T47D (cell line): ENCODE results near the gene CDC14B.
A peak's percentile ranks its signal among the peaks of the same experiment; 100 is the strongest.
"Not testable (repeated sequence)": the region's sequence is repeated elsewhere in the genome, so short reads cannot be mapped to it uniquely, and the experiment has no call there.

ENCODE experiments used
- DNase-seq, 2 experiments: peaks; one replicate each; pipeline versions ENCODE4 v3.0.0 to v3.0.0-alpha.2; 2011 to 2012; ENCODE audit warnings: low read depth in 1 of 2, low spot score in 1 of 2
- JUND ChIP-seq: IDR thresholded peaks from 2 replicates; pipeline ENCODE4 v1.6.1; 2012; ENCODE audit warnings: low read depth
- in situ Hi-C: cut with HindIII; loops from 2 replicates; pipeline ENCODE4 v1.10.0; 2016; ENCODE audit warnings: low sequenced_read_pairs, low pct_unique_long_range_greater_than_20kb

CDC14B gene

DNA sequence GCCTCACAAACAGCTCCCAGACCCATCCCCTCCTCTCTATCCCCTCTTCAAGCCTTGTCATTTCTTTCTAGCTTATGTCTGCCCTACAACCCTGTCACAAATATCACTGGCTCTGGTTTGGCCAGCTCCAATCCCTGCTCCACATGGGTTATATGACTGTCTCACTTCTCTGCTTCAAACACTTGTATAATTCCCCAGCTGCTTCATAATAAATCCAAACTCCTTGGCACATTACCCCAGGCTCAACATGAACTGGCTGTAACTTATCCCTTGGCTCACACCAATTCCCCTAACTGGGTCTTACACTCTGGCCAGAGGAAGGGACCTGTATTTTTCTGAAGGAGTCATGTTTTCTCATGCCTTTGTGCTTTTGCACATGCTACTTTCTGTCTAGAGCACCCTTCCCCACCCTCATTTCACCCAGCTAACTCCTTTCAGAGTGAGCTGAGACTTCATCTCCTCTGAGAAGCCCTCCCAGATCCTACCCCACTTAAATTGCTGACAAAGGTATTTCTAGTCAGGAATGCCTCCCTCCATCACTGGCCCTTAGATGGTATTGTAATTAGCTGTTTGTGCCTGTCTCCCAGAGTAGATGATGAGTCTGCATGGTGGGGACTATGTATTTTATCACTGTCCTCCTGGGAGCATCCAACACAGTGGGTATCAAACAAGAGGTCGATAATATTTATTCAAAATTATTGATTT is 30.1 kb upstream of the CDC14B start:
- TF ChIP-seq JUND = no peak
- in situ Hi-C loops = no loop called here
- DNase-seq = no peak

DNA sequence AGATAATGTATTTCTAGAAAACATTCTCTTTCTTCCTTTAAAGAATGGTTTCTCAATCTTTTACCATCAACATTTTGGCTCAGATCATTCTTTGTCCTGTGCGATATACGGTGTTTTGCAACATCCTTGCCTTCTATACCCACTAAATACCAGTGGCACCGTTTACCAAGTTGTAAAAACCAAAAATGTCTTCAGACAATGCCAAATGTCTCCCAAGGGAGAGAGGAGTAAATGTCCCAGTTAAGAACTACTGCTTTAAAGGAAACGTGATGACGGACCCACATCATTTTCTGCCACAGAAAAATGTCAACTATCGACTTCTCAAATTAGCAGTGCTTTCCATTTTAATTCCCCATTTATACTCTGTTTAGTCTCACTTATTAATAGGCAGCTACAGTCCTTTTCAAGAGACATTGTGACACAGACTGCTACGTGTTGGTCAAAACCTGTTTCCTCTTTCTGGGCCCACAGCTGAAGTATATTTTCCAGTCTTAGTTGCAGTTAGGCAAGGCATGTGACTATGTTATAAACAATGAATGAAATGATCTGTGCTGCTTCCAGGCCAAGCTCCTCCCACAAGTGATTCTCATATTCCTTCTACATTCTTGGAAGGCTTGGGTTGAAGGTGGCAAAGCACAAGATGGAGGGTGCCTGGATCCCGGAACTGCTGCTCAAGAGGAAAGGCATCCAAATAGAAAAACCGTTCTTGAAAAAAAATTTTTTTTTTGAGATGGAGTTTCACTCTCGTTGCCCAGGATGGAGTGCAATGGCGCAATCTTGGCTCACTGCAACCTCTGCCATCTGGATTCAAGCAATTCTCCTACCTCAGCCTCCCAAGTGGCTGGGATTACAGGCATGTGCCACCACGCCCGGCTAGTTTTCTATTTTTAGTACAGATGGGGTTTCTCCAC is 26.7 kb upstream of the CDC14B start:
- TF ChIP-seq JUND = no peak
- no peak for DNase-seq
- in situ Hi-C loops = no loop called here

DNA sequence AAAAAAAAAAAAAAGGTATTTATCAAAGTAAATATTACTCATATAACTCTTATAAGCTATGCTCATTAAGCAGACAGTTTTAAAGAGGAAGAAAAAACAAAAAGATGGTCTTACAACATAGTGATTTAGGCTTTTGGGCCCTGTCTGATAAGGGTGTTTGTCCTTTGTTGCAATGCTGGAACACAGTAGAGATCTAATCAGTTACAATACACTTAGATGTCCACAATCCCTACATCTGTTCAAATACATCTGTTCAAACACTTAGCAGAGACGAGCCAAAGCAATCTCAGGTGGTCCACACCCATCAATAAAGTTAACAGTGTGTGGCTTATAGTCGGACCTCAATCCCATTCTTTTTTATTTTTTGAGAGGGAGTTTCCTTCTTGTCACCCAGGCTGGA is 24.5 kb upstream of the CDC14B start:
- in situ Hi-C loops = no loop called here

GRCh38 chr9:96641514-96641913 is 21.9 kb upstream of the CDC14B start:
- in situ Hi-C loops = no loop called here
- DNase-seq = no peak
- TF ChIP-seq JUND = no peak

More for the DNA sequence above, 24.5 kb upstream of the CDC14B start:
- no peak for TF ChIP-seq JUND
- DNase-seq = no peak

GRCh38 chr9:96638606-96639364 is 19.1 kb upstream of the CDC14B start:
- in situ Hi-C loops = no loop called here
- no peak for DNase-seq
- no peak for TF ChIP-seq JUND

DNA sequence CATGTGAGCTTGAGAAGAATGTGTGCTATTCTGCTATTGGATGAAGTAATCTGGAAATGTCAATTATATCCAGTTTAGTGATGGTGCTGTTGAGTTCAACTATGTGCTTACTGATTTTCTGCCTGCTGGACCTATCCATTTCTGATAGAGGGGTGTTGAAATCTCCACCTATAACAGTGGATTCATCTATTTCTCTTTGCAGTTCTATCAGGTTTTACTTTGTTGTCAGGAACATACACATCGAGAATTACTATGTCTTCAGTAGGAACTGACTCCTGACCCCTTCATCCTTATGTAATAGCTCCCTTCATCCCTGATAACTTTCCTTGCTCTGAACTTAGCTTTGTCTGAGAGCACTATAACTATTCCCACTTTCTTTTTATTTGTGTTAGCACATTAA is 16.7 kb upstream of the CDC14B start:
- no peak for DNase-seq
- in situ Hi-C loops = no loop called here
- TF ChIP-seq JUND = no peak

- in situ Hi-C loops = not testable (repeated sequence)
Measured at GRCh38 chr9:96633579-96633978, 13.9 kb upstream of the CDC14B start.

DNA sequence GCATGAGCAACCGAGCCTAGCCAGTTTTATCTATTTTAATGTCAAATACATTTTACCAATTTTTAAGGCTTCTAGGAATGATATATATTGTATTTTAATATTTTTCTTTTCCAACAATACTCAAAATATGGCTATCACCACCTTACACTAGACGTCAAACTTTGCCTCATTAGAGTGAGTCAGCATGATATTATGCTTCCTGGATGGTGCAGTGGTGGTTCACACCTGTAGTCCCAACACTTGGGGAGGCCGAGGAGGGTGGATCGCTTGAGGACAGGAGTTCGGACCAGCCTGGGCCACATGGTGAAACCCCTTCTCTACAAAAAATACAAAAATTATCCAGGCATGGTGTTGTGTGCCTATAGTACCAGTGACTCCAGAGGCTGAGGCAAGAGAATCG is 7.3 kb upstream of the CDC14B start:
- DNase-seq = no peak
- in situ Hi-C loops = no loop called here
- TF ChIP-seq JUND = no peak

More at GRCh38 chr9:96633579-96633978, 13.9 kb upstream of the CDC14B start:
- peak in 1 of 2 experiments; percentile 14 for DNase-seq

DNA sequence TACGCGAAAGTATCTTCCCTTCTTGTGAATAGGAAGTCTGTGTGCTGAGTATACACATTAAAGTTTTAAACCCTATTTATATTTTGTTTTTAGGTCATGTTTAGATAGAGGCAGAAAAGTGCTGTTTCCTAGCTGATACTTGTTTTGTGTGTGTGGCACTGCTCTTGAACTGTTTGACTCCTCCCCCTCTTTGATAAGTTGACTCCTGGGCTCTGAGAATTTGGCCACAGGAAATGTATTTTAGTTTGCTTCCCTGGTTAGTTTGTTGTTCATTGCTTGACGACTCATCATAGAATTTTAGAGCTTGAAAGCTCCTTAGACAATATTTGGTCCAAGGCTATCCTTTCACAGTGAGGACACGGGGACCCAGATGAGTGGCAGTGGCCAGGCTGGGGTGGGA is 2.0 kb upstream of the CDC14B start:
- no peak for TF ChIP-seq JUND
- no peak for DNase-seq

DNA sequence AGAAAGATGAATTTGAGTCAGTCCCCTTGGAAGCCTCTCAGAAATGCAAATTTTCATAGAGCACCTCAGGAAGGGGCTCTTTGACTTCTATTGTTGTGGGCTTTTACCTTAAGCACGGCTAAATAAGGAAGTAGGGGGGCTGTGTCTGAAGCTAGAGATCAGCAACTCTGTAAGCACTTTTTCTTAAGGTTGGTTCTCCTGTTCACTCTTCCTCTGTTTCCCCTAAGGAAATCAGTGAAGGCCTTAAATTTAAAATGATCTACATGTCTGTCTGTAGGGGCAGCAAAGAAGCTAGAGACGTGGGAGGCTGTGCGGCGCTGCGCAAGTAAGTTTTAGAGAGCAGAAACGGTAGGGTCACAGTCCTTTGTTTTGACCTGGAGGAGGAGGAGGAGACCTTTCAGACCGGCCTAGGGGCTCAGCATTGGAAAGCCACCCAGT is 1.2 kb upstream of the CDC14B start:
- DNase-seq = no peak
- no peak for TF ChIP-seq JUND
- in situ Hi-C loops = no loop called here

More for the DNA sequence above, 2.0 kb upstream of the CDC14B start:
- in situ Hi-C loops = no loop called here

DNA sequence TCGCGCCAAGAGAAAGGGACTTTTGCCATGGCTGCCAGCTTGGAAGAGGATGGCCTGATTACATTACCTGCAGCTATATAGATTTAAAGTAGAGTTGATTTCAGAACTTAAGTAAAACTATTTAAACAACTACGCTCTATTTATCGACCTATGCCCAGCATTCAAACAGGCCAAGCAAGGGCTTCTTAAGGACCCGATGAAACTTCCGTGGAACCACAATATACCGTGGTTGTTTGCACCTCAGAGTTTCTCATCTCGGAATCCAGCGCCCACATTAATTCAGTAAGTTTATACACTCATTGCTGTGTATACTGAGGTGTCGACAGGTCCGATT is 505 bp upstream of the CDC14B start:
- no peak for DNase-seq
- in situ Hi-C loops = no loop called here
- no peak for TF ChIP-seq JUND

DNA sequence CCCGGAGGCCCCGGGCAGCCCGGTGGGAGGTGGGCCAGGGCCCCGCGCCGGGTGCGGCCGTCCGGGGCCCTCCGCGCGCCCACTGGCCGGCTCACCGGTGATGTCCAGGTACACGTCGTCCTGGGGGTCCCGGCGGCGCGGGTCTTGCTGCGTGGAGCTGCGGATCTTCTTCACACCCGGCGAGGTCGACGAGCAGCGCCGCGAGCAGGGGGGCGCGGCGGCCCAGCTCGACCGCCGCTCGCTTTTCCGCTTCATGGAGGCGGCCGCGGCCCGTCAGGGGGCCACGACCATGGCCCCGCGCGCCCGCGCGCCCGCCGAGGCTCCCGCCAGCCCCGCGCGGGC is 548 bp downstream of the CDC14B start:
- DNase-seq = no peak
- no peak for TF ChIP-seq JUND
- in situ Hi-C loops = no loop called here
